Uterus (tissue), 2 donors: ENCODE results near the gene VAMP2.

Source experiments
- POLR2A ChIP-seq, 2 donors: fragments of 450-650 bp; IDR thresholded peaks; one replicate each; pipeline ENCODE4 v1.6.1; 2016; ENCODE audit warnings: antibody characterized with exemption in 2 of 2, mild to moderate bottlenecking in 1 of 2, moderate library complexity in 1 of 2
- TF ChIP-seq, protein P1 (sequence below), 4 experiments: fragments of 200-600 bp in 2 of 4; fragments of 450-650 bp in 2 of 4; sonication (generic) in 2 of 4; IDR thresholded peaks; one replicate each; pipeline ENCODE4 v1.5.1; 2016 to 2019; ENCODE audit warnings: antibody characterized with exemption in 4 of 4, mild to moderate bottlenecking in 2 of 4, moderate library complexity in 1 of 4

DNA sequence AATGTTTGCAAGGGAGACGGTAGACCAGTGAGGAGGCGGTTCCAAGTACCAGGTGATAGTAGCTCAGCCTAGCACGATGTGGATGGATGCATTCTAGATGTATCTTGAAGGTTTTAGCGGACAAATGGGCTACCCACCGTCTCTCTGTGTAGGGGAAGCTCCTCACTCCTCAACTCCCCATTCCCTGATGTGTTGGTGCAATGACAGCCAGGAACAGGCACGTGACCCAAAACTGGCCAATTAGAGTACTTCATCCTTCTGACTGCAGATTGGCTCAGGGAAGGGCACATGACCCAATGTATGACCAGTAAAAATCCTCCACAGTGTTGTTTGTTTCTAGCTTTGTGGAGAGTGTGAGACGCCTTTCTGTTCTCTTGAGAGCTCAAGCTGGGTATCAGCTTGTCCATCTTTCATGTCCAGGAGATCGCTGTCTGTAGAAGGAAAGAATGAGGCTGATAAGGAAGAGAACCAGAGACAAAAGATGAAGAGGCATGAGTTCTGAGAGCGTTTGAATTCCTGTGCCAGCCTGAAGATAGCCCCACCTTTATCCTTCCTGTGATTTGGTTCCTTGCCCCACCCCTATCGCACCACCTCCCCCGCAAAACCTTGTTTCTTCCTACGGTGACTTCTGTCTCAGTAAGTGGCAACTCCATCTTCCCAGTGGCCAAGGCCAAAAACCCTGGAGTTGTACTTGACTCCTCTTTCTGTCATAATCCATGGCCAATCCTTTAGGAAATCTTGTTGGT is 29.5 kb upstream of the VAMP2 start:
- TF ChIP-seq, protein P1, sequence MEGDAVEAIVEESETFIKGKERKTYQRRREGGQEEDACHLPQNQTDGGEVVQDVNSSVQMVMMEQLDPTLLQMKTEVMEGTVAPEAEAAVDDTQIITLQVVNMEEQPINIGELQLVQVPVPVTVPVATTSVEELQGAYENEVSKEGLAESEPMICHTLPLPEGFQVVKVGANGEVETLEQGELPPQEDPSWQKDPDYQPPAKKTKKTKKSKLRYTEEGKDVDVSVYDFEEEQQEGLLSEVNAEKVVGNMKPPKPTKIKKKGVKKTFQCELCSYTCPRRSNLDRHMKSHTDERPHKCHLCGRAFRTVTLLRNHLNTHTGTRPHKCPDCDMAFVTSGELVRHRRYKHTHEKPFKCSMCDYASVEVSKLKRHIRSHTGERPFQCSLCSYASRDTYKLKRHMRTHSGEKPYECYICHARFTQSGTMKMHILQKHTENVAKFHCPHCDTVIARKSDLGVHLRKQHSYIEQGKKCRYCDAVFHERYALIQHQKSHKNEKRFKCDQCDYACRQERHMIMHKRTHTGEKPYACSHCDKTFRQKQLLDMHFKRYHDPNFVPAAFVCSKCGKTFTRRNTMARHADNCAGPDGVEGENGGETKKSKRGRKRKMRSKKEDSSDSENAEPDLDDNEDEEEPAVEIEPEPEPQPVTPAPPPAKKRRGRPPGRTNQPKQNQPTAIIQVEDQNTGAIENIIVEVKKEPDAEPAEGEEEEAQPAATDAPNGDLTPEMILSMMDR (IDR thresholded peaks at IDR 0.05): no peak
- peak; percentile 84 to 90 for TF ChIP-seq POLR2A (IDR thresholded peaks at IDR 0.05)
